Measurements from ENCODE around the gene TTC1.

GRCh38 chr5:160011471-160011870, 2.5 kb downstream of the TTC1 start:
- TF ChIP-seq CTCF (conservative IDR thresholded peaks at IDR 0.05; ENCODE audit: low read length) = no peak
- TF ChIP-seq EZH2phosphoT487 (IDR thresholded peaks at IDR 0.05; ENCODE audit: borderline replicate concordance) = no peak

Measured in Loucy (cell line).